Bone marrow (tissue), 2 donors: Measurements from ENCODE around the gene PARP1.
"Not testable (repeated sequence)": the region's sequence is repeated elsewhere in the genome, so short reads cannot be mapped to it uniquely, and the experiment has no call there.

Experiments
- DNase-seq, 2 donors: peaks; one replicate each; lab custom pipeline; 2025; lab: John Stamatoyannopoulos, UW

Gene PARP1

DNA sequence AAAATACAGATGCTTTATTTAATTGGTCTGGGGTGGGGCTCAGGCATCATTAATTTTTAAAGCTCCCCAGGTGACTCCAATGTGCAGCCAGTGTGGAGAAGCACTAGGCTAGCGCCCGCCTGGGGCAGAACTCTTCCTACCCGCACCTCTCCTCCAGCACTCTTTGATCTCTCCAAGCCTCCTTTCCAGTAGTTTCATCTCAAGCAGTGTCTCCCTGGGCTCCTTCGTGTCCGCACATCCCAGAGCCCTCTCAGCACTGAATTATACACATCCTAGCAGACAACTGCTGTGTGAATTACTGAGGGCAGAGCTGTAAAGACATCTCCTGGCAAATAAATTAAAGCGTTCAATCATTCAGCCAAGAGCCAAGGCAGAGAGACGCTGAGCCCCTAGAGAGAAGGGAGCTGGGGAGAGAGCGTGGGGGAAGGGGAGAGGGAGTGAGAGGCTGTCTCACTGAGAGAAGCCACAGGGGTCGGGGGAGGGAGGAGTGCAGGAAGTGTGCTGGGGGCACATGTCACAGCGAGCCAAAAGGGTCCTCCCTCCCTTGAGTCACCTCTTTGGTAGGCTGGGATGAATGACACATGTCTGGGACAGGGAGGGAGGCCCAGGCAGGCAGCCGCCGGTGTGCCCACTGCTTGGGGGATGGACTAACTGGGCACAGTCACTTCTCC lies 21.0 kb upstream of the PARP1 start:
- DNase-seq = peak in 1 of 2 donors; percentile 51

DNA sequence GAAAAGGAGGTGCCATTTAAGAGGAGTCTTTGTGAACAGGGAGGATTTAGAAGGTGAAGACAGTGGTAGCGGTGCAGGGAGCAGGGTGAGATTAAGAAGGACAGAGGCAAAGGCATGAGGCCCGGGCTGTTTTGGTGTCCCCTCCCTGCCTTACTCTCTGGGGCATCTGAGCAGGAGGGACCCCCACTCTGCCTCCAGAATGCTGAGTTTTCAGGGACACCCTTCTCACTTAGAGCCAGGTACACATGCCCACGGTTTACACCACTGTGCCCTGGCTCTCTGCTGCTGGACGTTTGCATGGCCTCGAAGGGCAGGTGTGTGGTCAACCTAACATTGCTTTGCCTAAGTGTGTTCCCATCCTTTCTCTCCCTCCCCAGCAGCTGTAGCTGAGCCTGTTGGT lies 20.5 kb upstream of the PARP1 start:
- no peak for DNase-seq

DNA sequence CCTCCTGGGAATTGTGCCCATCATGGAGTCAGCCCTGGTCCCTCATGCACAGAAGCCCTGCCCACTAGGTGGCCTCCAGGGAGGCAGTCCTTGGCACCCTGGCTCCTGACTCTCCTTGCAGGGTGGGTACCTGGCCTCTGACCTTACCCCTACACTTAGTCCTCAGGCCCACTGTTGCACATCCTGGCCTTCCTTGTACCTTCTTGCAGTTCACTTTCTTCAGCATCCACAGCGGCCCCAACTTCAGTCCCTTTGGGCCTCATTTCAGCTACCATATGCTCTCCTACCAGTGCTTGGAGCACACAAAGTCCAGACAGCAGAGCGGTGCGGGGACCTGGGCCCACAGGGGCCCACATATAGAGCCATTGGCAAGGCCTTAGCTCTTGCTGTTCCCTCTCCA lies 19.2 kb upstream of the PARP1 start:
- no peak for DNase-seq

DNA sequence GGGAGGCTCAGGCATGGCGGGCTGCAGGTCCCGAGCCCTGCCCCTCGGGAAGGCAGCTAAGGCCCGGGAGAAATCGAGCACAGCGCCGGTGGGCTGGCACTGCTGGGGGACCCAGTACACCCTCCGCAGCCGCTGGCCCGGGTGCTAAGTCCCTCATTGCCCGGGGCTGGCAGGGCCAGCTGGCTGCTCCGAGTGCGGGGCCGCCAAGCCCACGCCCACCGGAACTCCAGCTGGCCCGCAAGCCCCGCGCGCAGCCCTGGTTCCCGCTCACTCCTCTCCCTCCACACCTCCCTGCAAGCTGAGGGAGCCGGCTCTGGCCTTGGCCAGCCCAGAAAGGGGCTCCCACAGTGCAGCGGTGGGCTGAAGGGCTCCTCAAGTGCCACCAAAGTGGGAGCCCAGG lies 18.5 kb upstream of the PARP1 start:
- not testable (repeated sequence) for DNase-seq

DNA sequence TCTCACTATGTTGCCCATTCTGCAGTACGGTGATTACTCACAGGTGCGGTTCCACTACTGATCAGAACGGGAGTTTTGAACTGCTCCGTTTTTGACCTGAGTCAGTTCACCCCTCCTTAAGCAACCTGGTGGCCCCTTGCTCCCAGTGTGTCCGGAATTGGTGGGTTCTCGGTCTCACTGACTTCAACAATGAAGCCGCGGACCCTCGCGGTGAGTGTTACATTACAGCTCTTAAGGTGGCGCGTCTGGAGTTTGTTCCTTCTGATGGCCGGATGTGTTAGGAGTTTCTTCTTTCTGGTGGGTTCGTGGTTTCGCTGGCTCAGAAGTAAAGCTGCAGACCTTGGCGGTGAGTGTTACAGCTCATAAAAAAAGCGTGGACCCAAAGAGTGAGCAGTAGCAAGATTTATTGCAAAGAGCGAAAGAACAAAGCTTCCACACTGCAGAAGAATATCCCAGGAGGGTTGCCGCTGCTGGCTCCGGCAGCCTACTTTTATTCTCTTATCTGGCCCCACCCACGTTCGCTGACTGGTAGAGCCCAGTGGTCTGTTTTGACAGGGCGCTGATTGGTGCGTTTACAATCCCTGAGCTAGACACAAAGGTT lies 17.6 kb upstream of the PARP1 start:
- DNase-seq = no peak

DNA sequence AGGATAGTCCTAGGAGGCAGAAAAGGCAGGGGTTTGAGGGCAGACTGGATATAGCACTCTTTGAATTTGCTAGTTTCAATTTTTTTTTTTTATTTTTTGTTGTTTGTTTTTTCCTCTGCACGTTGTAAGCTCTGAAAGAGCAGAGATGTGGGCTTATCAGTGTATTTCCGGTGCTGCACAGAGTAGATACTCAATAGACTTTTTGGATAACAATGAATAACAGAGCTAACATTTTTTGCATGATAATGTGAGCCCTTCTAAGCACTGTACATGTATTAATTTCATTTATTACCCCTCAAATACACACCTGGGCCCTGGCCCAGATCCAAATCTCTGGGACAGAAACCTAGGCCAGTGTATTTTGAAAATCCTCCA lies 17.1 kb upstream of the PARP1 start:
- no peak for DNase-seq

DNA sequence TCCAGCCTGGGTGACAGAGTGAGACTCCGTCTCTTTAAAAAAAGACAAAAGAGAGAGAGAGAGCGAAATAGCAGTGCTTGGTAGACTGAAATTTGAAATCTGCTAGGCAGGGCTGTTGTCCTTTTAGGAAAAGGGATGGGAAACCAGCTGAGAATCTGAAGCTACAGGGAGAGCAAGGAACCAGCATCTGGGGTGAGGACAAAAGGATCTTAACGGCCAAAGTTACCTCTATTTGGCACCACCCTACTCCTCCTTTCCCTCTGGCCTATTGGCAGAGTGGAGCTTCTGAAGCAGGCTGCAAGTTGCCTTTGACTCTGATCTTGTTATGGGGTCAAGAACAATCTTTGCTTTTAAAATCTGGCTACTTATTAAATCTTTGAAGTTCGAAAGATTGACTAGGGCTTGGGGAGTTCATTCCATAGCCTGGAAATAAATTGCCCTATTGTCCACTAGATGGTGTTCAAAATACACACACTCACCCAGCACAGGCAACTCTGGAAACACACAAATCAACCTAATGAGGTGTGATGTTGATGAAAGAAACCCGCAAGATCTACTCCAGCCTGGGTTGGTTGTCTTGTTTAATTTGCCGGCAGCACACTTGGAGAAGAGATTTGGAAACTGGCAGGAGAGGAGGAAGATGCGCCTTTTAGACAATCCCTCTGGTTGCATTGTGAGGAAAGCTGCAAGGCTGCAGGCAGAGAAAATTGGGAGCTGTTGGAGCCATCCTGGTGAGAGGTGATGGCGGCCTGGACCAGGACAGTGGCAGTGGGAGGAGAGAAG lies 16.5 kb upstream of the PARP1 start:
- DNase-seq = no peak

DNA sequence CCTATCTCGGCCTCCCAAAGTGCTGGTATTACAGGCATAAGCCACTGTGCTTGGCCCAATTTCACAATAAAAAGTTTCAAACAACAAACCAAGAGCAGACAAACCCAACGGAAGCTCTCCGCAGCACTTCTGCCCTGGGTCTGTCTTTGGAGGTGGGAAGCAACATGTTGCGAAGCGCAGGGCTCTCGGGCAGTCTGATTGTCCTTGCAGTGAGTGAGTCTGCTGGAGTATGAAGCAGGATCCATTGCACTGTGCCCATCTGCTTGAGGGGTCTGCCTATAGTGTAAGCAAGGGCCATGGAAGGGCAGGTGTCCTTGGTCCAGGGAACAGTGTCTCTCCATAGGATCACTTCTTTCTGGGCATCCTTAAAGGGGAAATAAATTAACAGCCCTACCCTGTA lies 14.6 kb upstream of the PARP1 start:
- DNase-seq = no peak

DNA sequence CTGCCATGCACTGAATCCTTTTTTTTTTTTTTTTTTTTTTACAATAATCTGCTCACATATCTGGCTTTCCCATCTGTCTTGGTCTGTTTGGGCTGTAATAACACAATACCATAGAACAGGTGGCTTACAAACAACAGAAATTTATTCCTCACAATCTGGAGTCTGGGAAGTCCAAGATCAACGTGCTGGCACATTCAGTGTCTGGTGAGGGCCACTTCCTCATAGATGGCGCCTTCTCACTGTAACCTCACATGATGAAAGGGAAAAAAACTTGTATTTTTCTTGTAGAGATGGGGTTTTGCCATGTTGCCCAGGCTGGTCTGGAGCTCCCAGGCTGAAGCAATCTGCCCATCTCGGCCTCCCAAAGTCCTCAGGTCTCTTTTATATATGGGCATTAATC lies 13.0 kb upstream of the PARP1 start:
- no peak for DNase-seq

DNA sequence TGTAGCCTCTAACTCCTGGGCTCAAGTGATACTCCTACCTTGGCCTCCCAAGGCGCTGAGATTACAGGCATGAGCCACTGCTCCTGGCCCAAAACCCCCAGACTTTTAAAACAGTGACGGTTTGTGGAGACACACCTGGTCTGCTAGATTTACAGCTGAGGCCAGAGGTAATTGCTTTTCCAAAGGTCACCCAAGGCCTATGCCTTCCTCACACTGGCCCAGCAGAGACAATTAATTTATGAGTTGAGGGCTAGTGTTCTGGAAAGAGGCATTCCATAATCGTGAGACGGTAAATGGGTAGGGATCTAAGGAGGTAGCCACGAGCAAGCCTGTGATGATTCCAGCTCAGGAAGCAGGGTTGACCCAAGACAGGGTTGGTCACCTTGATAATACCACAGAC lies 12.4 kb upstream of the PARP1 start:
- DNase-seq = no peak

DNA sequence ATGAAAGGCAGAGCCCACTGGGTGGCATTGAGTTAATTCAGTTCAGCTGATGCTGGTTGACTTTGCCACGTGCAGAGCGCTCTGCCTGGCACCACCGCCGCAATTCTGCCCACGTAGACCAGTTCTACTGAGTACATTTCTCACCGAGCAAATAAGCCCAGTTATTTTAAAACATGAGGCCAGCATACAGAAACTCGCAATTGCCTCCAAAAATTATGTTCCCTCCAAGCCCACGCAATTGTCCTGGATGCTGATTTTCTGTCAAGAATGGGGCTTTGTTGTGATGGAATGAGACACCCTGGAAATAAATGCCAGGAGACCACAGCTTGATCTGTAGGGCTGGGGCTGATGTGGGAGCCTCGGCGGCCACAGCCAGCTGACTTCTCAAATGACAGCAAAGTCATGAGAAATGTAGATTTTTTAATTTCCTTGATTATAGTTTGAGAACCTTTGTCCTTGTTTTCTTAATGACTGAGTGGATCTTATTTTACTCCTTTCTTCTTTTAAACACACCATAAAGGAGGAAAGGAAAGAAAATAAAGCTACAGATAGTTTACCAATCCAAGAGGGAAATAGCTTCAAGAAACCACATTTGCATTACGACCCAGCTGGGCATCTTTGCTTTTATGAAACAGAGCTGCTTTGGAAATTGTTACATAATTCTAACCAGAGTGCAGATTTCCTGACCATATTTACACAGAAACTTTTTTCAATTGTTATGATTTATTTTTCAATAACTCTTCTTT lies 11.6 kb upstream of the PARP1 start:
- no peak for DNase-seq

DNA sequence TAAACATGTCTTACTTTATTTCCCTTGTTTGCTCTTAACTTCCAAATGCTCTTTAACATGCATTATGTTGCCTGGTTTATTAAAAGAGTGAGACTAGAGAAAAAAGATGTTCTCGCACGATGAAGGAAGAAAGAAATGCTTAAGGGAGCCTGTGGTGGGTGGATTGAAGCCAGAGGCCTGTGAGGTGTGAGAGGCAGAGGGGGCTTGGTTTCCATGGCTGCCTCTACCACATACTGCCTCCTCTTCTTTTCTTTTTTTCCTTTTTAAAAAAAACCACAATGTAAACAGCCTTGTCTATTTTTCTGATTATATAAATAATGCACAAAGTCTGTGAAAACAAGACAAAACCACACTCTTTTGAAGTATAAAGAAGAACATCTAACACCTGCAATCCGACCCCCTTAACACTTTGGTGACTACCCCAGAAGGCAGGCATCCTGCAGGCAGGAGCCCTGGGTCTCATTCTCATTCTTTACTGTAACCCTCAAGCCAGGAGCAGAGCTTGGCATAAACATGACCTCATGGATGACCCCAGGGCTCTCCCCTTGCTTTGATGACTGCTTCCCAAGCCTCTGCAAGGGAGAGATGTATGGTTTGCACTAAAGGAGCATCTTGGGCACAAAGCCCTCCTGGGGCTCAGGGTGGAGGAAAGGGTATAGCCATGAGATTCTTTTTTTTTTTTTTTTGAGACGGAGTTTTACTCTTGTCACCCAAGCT lies 10.1 kb upstream of the PARP1 start:
- DNase-seq = no peak

DNA sequence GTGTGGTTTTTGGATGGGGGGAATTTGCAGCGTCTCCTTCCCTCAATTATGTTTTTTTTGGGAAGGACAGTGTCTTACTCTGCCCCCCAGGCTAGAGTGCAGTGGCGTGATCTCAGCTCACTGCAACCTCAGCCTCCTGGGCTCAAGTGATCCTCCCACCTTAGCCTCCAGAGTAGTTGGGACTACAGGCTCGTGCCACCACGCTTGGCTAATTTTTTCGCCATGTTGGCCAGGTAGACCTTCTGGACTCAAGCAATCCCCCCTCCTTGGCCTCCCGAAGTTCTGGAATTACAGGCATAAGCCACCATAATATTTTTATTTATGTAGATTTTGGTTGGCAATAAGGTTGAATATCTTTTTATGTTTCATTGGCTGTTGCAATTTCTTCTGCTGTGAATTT lies 9.5 kb upstream of the PARP1 start:
- DNase-seq = no peak

DNA sequence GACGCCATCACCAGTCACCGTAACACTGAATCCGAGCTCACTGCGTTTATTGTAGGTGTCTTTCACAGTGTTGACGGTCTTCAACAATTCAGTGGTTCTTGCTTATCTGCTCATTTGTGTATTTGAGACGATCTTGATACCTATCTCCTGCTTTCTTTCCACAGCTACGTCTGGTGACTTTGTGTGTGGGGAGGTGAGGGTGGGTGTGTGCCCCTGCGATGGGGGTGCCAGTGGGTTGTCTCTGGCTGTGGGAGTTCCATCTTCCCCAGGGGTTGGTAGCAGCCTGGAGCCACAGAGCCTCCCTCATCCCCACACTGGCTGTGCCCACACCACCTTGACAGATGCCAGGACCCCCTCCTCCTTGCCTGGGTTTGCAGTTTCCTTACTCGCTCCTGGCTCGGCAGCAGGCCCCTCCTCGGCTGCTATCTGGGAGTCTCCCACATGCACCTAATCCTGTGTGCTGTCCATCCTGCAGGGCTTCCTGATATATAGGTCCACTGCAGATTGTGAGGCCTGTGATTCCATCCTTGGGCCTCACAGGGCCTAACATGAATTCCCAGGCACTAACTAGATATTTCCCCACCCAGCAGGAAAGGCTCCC lies 6.3 kb upstream of the PARP1 start:
- DNase-seq = no peak

DNA sequence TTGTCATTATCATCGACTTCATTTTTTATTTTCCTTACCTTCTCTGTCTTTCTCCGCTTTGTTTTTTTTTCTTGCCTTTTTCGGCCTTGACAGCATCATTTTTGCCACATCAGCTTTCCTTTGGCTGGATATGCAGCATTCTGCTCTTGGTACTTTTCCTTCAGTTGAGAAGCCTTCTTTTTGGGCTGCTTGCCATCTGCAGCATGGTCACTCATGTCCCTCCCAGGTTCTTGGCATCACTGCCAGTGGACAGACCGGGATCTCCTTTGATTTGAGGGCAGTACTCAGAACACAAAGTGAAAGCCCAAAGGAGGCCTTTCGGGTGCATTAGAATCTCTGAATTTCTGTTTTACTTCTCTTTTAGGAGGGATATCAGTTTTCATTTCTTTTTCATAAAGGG lies 3.7 kb upstream of the PARP1 start:
- DNase-seq = no peak

DNA sequence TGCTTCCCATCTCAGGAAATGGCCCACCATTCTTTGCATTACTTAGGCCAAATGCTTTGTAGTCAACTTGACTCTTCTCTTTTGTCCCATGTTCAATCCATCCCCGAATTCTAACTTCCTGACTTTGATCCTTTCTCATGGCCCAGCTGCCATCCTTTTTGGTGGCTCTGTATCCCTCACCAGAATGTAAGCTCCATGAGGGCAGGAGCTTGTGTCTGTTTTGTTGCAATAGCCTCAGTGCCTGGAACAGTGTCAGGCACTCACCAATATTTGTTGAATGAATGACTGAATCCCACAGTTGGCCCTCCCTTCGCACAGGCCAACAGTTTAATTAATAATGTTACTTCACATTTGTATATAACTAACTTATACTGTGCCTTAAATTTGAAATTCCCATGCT lies 3.1 kb upstream of the PARP1 start:
- no peak for DNase-seq

DNA sequence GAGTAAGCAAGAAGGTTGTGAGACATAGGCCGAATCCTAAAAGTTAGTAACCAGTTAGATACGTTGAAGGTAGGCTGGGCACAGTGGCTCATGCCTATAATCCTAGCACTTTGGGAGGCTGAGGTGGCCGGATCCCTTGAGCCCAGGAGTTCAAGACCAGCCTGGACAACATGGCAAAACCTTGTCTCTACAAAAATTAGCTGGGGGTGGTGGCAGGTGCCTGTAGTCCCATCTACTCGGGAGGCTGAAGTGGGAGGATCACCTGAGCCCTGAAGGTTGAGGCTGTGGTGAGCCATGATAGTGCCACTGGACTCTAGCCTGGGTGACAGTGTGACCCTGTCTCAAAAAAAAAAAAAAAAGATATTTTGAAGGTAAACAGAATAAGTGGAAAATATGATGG lies 1.5 kb upstream of the PARP1 start:
- no peak for DNase-seq

DNA sequence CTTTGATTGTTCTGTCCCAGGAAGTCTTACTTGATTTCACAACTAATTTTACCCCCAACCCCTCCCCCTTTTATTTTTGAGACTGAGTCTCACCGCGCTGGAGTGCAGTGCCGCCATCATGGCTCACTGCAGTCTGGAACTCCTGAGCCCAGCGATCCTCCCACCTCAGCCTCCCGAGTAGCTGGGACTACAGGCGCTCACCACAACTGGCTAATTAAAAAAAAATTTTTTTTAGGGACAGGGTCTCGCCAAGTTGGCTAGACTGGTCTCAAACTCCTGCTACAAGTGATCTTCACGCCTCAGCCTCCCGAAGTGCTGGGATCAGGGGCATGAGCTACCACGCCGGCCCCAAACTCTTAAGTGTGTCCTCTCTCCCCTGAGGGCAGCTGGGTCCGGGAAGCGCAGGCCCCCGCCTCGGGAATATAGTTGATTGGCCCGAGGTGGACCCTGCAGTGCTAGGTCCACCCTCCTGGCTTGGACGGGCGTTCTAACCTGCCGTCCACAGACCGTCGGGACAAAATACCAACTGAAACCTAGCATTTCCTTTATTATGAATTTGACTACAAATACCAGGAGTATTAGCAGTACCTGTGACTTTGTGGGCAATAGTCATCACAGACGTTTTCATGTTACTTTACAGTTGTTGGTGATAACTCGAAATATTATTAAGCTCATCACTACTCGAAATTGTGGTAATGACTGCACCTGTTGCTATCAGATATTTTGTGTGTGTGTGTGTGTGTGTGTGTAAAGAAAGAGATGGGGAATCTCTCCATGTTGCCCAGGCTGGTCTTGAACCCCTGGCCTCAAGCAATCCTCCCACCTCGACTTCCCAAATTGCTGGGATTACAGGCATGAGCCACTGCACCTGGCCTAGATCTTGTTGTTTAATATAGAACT lies 642 bp upstream of the PARP1 start:
- DNase-seq = no peak

DNA sequence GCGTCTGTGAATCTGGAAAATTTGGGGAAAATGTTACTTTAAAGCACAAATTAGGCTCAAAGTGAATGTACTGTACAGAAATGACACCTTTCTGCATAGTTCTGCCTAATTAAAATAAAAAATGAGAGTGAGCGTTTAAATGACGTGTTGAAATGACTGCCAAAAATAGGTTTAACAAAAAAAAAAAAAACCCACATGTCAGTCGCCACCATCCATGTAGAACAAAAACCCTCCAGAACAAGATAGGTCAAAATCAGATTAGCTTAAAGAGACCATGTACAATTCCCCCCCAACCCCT lies 745 bp downstream of the PARP1 start:
- no peak for DNase-seq

DNA sequence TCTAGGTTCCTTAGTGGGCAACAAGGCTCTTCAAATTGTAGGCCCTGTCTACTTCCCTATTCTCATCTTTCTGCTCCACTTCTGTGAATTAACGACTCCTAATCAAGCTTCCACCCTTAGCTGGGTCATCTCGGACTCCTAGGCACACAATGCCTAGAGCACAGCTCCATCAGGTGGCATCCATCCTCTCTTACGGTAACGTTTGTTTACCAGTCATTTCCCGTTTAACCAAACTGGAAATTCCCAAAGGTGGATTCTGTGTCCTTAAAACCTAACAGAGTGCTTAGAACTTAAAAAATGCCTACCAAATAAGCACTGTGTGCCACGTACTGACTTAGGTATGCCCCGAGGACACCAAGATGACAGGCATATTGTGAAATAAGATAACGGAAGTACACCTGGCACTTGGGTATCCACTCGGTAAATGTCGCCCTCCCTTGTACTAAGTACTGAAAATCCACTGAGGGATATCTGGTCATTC lies 1.5 kb downstream of the PARP1 start:
- DNase-seq = no peak
